Heart right ventricle (tissue), 16 donors: ENCODE results near the gene CDX2. TPM values are rescaled to one million over a fixed set of nuclear protein-coding genes. Genes with fewer than 3 reads are reported as not detected.

Source experiments
- ATAC-seq, 8 donors: fragments of 200-7000 bp; cut with Tn5 transposase; one replicate each; pipeline ENCODE4 v1.9.1; 2020; ENCODE audit warnings: mild to moderate bottlenecking in 8 of 8, moderate library complexity in 8 of 8, moderate number of reproducible peaks in 1 of 8
- DNase-seq, 2 donors: peaks; one replicate each; pipeline ENCODE4 v3.0.0-alpha.2; 2020
- H3K27ac ChIP-seq, 10 donors: fragments of 200-600 bp; sonication (generic) in 2 of 10; one replicate each; pipeline versions ENCODE4 v1.5.0 to v1.8.0; 2020 to 2022; ENCODE audit warnings: mild to moderate bottlenecking in 3 of 10
- H3K27me3 ChIP-seq, 7 donors: fragments of 200-600 bp; one replicate each; pipeline ENCODE4 v1.8.0; 2021 to 2022; ENCODE audit warnings: mild to moderate bottlenecking in 2 of 7
- H3K36me3 ChIP-seq, 9 donors: fragments of 200-600 bp; sonication (generic) in 1 of 9; one replicate each; pipeline versions ENCODE4 v1.5.0 to v1.8.0; 2020 to 2022; ENCODE audit warnings: mild to moderate bottlenecking in 2 of 9
- H3K4me1 ChIP-seq, 9 donors: fragments of 200-600 bp; sonication (generic) in 1 of 9; one replicate each; pipeline versions ENCODE4 v1.5.0 to v1.8.0; 2020 to 2022; ENCODE audit warnings: mild to moderate bottlenecking in 4 of 9
- H3K4me3 ChIP-seq, 10 donors: fragments of 200-600 bp; sonication (generic) in 2 of 10; one replicate each; pipeline versions ENCODE4 v1.5.0 to v1.8.0; 2020 to 2022; ENCODE audit warnings: mild to moderate bottlenecking in 7 of 10, moderate library complexity in 2 of 10
- H3K9me3 ChIP-seq, 11 donors: fragments of 200-600 bp in 10 of 11; sonication (generic) in 2 of 11; one replicate each; pipeline versions ENCODE4 v1.5.0 to v1.8.0; 2013 to 2022; ENCODE audit warnings: mild to moderate bottlenecking in 2 of 11, control low read depth in 1 of 11, moderate library complexity in 1 of 11
- WGBS, 2 donors: extraction: QIAGEN DNeasy Blood & Tissue Kit; methylation state at CpG; one replicate each; pipeline ENCODE4 v1.1.7; 2013; ENCODE audit warnings: inconsistent platforms in 1 of 2; 5-methylcytosine and 5-hydroxymethylcytosine counted together
- intact Hi-C, 10 donors: fragments of 100-400 bp; cut with DNase I; formaldehyde crosslinking; loops; one replicate each; pipeline versions ENCODE4 v1.11.1 to v1.14.2; 2022
- polyA plus RNA-seq, 2 donors: library from polyadenylated mRNA; stranded (reverse); fragments of 200-250 nt; gene quantifications; one replicate each; pipeline ENCODE4 v1.2.3, GENCODE V29; 2013
- total RNA-seq, 10 donors: library from RNA; stranded (reverse); fragmentation: NEBNext Ultra II Directional in 3 of 10; extraction: Animal tissue kit (Norgen Biotek cat#: 25700) in 3 of 10; gene quantifications; one replicate each; pipeline versions ENCODE4 v1.2.1 to v1.2.4, GENCODE V29; 2021 to 2023
- TF ChIP-seq, protein P1 (sequence below), 9 donors: fragments of 200-600 bp; sonication (generic) in 2 of 9; IDR thresholded peaks; one replicate each; pipeline versions ENCODE4 v1.5.0 to v1.8.0; 2021 to 2022; ENCODE audit warnings: antibody characterized with exemption in 9 of 9, mild to moderate bottlenecking in 5 of 9, moderate library complexity in 1 of 9
- donor health status: Arrhythmogenic right ventricular cardiomyopathy.
- donor health status: ischemic (EF 13 %, LVEDD 7.1; RV severe dilation, severe dysfunction).
- donor health status: healthy with polysubstance abuse.
- donor health status: DM: no; HTN: yes; CAD: no.
- donor health status: DM: no; HTN: no; CAD: no.
- donor health status: ischemic (EF 25% LVEDD 6.9; RV normal size, moderate dysfunction).
- donor health status: ischemic (EF 25% LVEDD 5.7; RV mildly dilated, moderate dysfunction).
- donor health status: healthy.
- donor health status: DM: yes; HTN: yes; CAD: no.
- donor health status: Ischemic cardiomyopathy.
- donor health status: ischemic (EF 35%, LVEDD 5.7; RV mildly dilated, moderate dysfunction).
- donor health status: nonischemic (EF 11% LVEDD 7.7; RV severe dilation, severe dysfunction).
- donor health status: DM: yes; HTN: yes; CAD: no.
- donor health status: PGD.
- donor health status: ischemic (EF 29% LVEDD 5.4; RV normal size, mild dysfunction).
- donor health status: nonischemic (EF 23%, LVEDD 6.1; RV moderate dilation, normal function).

Gene CDX2
- total and polyA plus RNA-seq, 12 donors, result not detected

DNA sequence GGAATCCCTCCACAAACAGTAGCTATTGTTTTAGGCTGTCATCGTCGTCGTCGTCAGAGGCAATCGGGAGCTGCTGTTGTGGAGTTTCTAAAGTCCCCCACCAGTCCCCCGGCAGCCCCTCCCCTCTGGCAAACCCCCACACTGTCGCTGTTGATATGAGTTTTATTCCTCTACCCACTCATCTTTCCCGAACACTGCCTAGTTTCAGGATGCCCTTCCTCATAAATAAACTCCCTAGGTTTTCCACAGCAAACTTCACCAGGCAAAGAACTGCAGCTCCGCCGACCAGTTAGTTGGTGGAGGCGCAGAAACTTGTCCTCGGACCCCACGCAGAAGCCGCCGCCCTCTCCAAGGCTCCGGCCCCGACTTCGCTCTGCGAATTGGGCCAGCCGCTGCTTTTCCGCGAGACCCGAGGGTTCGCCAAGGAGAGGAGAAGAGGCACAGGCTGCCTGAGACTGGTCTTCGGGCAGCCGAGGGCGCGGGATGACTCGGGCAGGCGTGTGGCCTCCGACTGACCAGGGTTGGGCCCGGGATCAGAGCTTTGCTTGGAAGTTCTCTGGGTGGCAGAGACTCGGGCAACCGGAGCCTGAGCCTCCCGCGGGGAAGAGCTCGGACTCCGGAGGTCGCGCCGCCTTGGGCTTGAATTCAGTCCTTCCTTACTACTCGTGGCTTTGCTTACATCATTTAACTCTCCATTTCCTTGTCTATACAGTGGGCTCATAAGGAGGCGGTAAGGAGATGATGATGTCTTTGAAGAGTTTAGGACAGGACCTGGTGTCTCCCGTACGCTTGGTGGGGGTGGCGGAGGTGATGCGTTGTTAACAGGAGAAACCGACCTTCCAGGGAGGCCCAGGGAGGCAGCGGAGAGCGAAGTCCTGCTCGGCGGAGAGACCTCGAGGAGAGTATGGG lies 41.4 kb downstream of the CDX2 start:
- no peak for ATAC-seq
- Histone ChIP-seq H3K27ac (no peak overlapping the region), H3K9me3 (no peaks in the 10 kb centered on the region), H3K27me3 (peaks cover 39 to 100% (median 99%) of the 10 kb centered on the region in 7 donors), H3K36me3 (no peaks in the 10 kb centered on the region), H3K4me3 (no peak overlapping the region), H3K4me1 (peaks cover 0 to 12% (median 0%) of the 10 kb centered on the region in 9 donors)
- TF ChIP-seq, protein P1, sequence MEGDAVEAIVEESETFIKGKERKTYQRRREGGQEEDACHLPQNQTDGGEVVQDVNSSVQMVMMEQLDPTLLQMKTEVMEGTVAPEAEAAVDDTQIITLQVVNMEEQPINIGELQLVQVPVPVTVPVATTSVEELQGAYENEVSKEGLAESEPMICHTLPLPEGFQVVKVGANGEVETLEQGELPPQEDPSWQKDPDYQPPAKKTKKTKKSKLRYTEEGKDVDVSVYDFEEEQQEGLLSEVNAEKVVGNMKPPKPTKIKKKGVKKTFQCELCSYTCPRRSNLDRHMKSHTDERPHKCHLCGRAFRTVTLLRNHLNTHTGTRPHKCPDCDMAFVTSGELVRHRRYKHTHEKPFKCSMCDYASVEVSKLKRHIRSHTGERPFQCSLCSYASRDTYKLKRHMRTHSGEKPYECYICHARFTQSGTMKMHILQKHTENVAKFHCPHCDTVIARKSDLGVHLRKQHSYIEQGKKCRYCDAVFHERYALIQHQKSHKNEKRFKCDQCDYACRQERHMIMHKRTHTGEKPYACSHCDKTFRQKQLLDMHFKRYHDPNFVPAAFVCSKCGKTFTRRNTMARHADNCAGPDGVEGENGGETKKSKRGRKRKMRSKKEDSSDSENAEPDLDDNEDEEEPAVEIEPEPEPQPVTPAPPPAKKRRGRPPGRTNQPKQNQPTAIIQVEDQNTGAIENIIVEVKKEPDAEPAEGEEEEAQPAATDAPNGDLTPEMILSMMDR (IDR thresholded peaks at IDR 0.05), result no peak
- 3 to 4% methylated on average over 53 of the region's 53 CpGs for WGBS, 2 donors
- no peak for DNase-seq
- intact Hi-C loops, result no loop called here

DNA sequence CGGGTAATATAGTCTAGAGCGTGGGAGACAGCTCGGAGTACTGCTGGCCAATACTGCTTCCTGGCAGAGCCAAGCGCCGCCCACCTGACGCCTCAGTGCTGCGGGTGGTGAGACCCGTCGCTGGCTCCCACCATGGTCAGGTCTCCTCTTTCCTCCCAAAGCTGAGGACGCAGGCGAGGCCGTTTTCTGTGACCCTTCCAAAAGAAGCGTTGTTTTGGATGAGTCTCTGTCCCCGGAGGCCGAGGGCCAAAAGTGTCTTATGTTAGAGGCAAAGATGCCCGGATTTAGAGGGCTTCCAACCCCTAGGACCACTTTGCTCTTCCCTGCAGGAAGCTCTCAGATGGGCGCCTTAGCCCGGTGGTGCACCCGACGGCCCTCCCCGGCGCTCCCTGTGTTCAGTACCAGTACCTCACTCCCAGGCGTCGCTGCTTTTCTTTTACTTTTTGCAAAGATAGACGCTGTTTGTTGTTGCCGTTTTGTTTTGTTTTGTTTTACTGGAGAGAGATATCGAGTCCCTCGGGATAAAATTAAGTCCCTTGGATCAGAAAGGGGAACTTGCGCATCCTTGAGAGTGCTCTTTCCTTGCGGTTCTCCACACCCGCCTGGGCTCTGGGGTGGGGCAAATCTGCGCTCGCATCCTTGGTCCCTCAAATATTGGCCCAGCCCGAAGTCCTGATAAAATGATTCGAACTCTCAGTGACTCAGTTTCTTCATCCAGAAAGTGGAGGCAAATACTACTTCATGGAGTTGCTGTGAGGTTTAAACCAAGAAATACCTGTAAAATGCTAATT lies 42.3 kb downstream of the CDX2 start:
- Histone ChIP-seq H3K4me3 (no peak overlapping the region), H3K9me3 (no peaks in the 10 kb centered on the region), H3K27me3 (peaks cover 48 to 100% (median 100%) of the 10 kb centered on the region in 7 donors), H3K36me3 (no peaks in the 10 kb centered on the region), H3K27ac (no peak overlapping the region), H3K4me1 (peaks cover 0 to 15% (median 3%) of the 10 kb centered on the region in 9 donors)
- intact Hi-C loops, result no loop called here
- 3 to 4% methylated on average over 35 of the region's 35 CpGs for WGBS, 2 donors
- no peak for DNase-seq
- TF ChIP-seq, protein P1 (IDR thresholded peaks at IDR 0.05), result no peak
- ATAC-seq, result no peak

DNA sequence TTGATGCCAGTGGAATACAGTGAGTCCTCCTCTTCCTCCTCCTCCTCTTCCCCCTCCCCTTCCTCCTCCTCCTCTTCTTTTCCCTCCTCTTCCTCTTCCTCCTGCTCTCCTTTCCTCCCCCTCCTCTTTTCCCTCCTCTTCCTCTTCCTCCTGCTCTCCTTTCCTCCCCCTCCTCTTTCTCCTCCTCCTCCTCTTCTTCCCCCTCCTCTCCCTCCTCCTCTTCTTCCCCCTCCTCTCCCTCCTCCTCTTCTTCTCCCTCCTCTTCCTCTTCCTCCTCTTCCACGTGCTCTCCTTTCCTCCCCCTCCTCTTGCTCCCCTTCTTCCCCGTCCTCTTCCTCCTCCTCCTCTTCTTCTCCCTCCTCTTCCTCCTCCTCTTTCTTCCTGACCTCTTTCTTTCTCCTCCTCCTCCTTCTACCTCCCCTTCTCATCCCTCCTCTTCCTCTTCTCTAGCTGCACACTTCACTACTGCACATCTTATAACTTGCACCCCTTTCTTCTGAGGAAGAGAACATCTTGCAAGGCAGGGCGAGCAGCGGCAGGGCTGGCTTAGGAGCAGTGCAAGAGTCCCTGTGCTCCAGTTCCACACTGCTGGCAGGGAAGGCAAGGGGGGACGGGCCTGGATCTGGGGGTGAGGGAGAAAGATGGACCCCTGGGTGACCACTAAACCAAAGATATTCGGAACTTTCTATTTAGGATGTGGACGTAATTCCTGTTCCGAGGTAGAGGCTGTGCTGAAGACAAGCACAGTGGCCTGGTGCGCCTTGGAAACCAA lies 43.7 kb downstream of the CDX2 start:
- DNase-seq (no peak), ATAC-seq (no peak)
- peaks cover 60 to 100% (median 100%) of the 10 kb centered on the region in 7 donors for H3K27me3 ChIP-seq
- no peaks in the 10 kb centered on the region for H3K36me3 ChIP-seq
- 18 to 20% methylated on average over 9 of the region's 9 CpGs for WGBS, 2 donors
- H3K4me1 ChIP-seq, result peaks cover 4 to 29% (median 17%) of the 10 kb centered on the region in 9 donors
- H3K4me3 ChIP-seq, result no peak overlapping the region
- no peak overlapping the region for H3K27ac ChIP-seq
- no peaks in the 10 kb centered on the region for H3K9me3 ChIP-seq
- TF ChIP-seq, protein P1 (IDR thresholded peaks at IDR 0.05), result no peak
- intact Hi-C loops, result no loop called here
